WTC11 (cell line): ENCODE data around the gene SETD3. TPM values are rescaled to one million over a fixed set of nuclear protein-coding genes. Genes with fewer than 3 reads are reported as not detected.

Experiments used
- ATAC-seq: fragments of 200-7000 bp; cut with Tn5 transposase; 2 replicates; pipeline ENCODE4 v1.10.0; 2021; ENCODE audit warnings: mild to moderate bottlenecking, moderate library complexity
- CTCF ChIA-PET: fragments of 300-600 bp; sonication (Branson Sonifier 250); formaldehyde crosslinking; loops from one replicate; lab custom pipeline; 2021; ENCODE audit warnings: antibody characterized with exemption; lab: Charles Lee
- POLR2A ChIA-PET: fragments of 350-600 bp; sonication (Branson Sonifier 250); formaldehyde crosslinking; loops from one replicate; lab custom pipeline; 2021; ENCODE audit warnings: antibody characterized with exemption; lab: Charles Lee
- DNase-seq: peaks from one replicate; pipeline ENCODE4 v3.0.0; 2021; ENCODE audit warnings: low spot score
- H3K27ac Mint-ChIP-seq: 2 replicates; pipeline ENCODE4 v1.8.0; 2021; ENCODE audit warnings: mixed read lengths
- H3K27me3 Mint-ChIP-seq: 2 replicates; pipeline ENCODE4 v1.8.0; 2021; ENCODE audit warnings: low read depth, mild to moderate bottlenecking, moderate library complexity, mixed read lengths
- H3K36me3 Mint-ChIP-seq: 2 replicates; pipeline ENCODE4 v1.8.0; 2021; ENCODE audit warnings: mixed read lengths
- H3K4me1 Mint-ChIP-seq: 2 replicates; pipeline ENCODE4 v1.8.0; 2022; ENCODE audit warnings: mixed read lengths
- H3K4me3 Mint-ChIP-seq: 2 replicates; pipeline ENCODE4 v1.8.0; 2021; ENCODE audit warnings: mild to moderate bottlenecking, moderate library complexity, mixed read lengths
- H3K9me3 Mint-ChIP-seq: 2 replicates; pipeline ENCODE4 v1.8.0; 2021; ENCODE audit warnings: mixed read lengths
- ATF2 ChIP-seq: sonication (generic); formaldehyde crosslinking; IDR thresholded peaks from 2 replicates; pipeline ENCODE4 v1.8.1; 2022; ENCODE audit warnings: low read depth, missing genetic modification reagents, borderline replicate concordance
- ATF6 ChIP-seq: sonication (generic); formaldehyde crosslinking; IDR thresholded peaks from 2 replicates; pipeline ENCODE4 v1.8.1; 2023; ENCODE audit warnings: mild to moderate bottlenecking, missing genetic modification reagents
- FOXK1 ChIP-seq: sonication (generic); formaldehyde crosslinking; IDR thresholded peaks from 2 replicates; pipeline ENCODE4 v1.8.0; 2022; ENCODE audit warnings: mild to moderate bottlenecking, moderate library complexity, missing genetic modification reagents
- IRF2 ChIP-seq: sonication (generic); formaldehyde crosslinking; IDR thresholded peaks from 2 replicates; pipeline ENCODE4 v1.8.0; 2022; ENCODE audit warnings: low read depth, missing genetic modification reagents, borderline replicate concordance
- JAZF1 ChIP-seq: fragments of 250-450 bp; sonication (Bioruptor Pico); IDR thresholded peaks from 2 replicates; pipeline ENCODE4 v1.9.0; 2021; ENCODE audit warnings: moderate library complexity, mild to moderate bottlenecking, inconsistent platforms
- JUN ChIP-seq: sonication (generic); formaldehyde crosslinking; IDR thresholded peaks from 2 replicates; pipeline ENCODE4 v1.8.0; 2023; ENCODE audit warnings: mild to moderate bottlenecking, missing genetic modification reagents
- MLX ChIP-seq: sonication (generic); formaldehyde crosslinking; IDR thresholded peaks from 2 replicates; pipeline ENCODE4 v1.8.1; 2023; ENCODE audit warnings: mild to moderate bottlenecking, missing genetic modification reagents, moderate library complexity
- NR3C1 ChIP-seq: sonication (generic); formaldehyde crosslinking; conservative IDR thresholded peaks from 2 replicates; pipeline ENCODE4 v1.8.1; 2023; ENCODE audit warnings: low read depth, mild to moderate bottlenecking, missing genetic modification reagents
- USF2 ChIP-seq: sonication (generic); formaldehyde crosslinking; IDR thresholded peaks from 2 replicates; pipeline ENCODE4 v1.8.1; 2023; ENCODE audit warnings: mild to moderate bottlenecking, missing genetic modification reagents, moderate library complexity
- ZMAT4 ChIP-seq: fragments of 250-450 bp; sonication (Bioruptor Pico); IDR thresholded peaks from 2 replicates; pipeline ENCODE4 v1.9.0; 2021; ENCODE audit warnings: mild to moderate bottlenecking
- ZNF121 ChIP-seq: sonication (generic); formaldehyde crosslinking; IDR thresholded peaks from 2 replicates; pipeline ENCODE4 v1.8.0; 2023; ENCODE audit warnings: missing genetic modification reagents
- ZNF232 ChIP-seq: sonication (generic); formaldehyde crosslinking; IDR thresholded peaks from 2 replicates; pipeline ENCODE4 v1.8.0; 2022; ENCODE audit warnings: mild to moderate bottlenecking, missing genetic modification reagents
- ZNF416 ChIP-seq: fragments of 250-450 bp; sonication (Bioruptor Pico); IDR thresholded peaks from 2 replicates; pipeline ENCODE4 v1.9.0; 2021; ENCODE audit warnings: mild to moderate bottlenecking, inconsistent platforms
- ZNF425 ChIP-seq: fragments of 250-450 bp; sonication (Bioruptor Pico); conservative IDR thresholded peaks from 2 replicates; pipeline ENCODE4 v1.9.0; 2021; ENCODE audit warnings: mild to moderate bottlenecking
- total RNA-seq: library from RNA; stranded (reverse); gene quantifications from 3 replicates; pipeline ENCODE4 v1.2.3, GENCODE V29; 2021

SETD3 gene
- total RNA-seq, 1 experiment from 2014 or later, result 53.1 TPM

GRCh38 chr14:99418242-99418641 lies 62.4 kb downstream of the SETD3 start (continued):
- TF ChIP-seq ATF6 (CRISPR knock-in tag) (no peak), USF2 (CRISPR knock-in tag) (no peak), IRF2 (no peak), ZNF232 (no peak), MLX (CRISPR knock-in tag) (no peak)

GRCh38 chr14:99416909-99417308 lies 63.8 kb downstream of the SETD3 start:
- TF ChIP-seq ZNF425 (CRISPR knock-in tag) (no peak), ATF6 (CRISPR knock-in tag) (no peak), IRF2 (no peak), ZNF416 (CRISPR knock-in tag) (no peak), ATF2 (no peak), USF2 (CRISPR knock-in tag) (no peak), ZMAT4 (CRISPR knock-in tag) (no peak), JAZF1 (CRISPR knock-in tag) (no peak), FOXK1 (CRISPR knock-in tag) (no peak), JUN (CRISPR knock-in tag) (no peak), NR3C1 (CRISPR knock-in tag) (no peak), ZNF121 (no peak)
- Mint-ChIP-seq H3K9me3 (no peaks in the 10 kb centered on the region), H3K36me3 (no peaks in the 10 kb centered on the region), H3K27me3 (no peaks in the 10 kb centered on the region), H3K27ac (peak overlapping the region; percentile 39; the same call in 1 of the 2 replicates), H3K4me1 (peaks cover 61% of the 10 kb centered on the region), H3K4me3 (no peak overlapping the region)
- POLR2A ChIA-PET, result interaction anchor here (1.8 kb wide), 1 partner anchor 24 kb away, joined by 4 read pairs; no protein-coding TSS in a partner anchor
- DNase-seq (no peak), ATAC-seq (no peak)
- CTCF ChIA-PET, result interaction anchor here (0.6 to 13.7 kb wide), 8 partner anchors 15 to 1154 kb away, joined by 3 to 416 read pairs (median 7); partner anchors contain the start of genes BCL11B, CCNK and SETD3
